Umbilical cord (tissue), 2 donors: ENCODE results near the gene FNTB. TPM values are rescaled to one million over a fixed set of nuclear protein-coding genes. Genes with fewer than 3 reads are reported as not detected.

ENCODE experiments used
- DNase-seq: peaks from one replicate; pipeline ENCODE4 v3.0.0-alpha.2; 2015; ENCODE audit warnings: low spot score
- total RNA-seq: library from RNA; depleted of rRNA; stranded (reverse); fragments of >200 nt; gene quantifications from one replicate; pipeline ENCODE4 v1.2.3, GENCODE V29; 2014; ENCODE audit warnings: low replicate concordance; ENCODE audit not compliant: insufficient read depth

The FNTB gene
- total RNA-seq, result 5.5 TPM

GRCh38 chr14:64986648-64987437, at the start of gene FNTB:
Gene FNTB, plus strand, starts transcription at chr14:64986895. Its CDS starts 59 bp downstream, at chr14:64986954.
- peak; percentile 99 for DNase-seq

GRCh38 chr14:64937171-64937820, 49.4 kb upstream of the FNTB start:
- DNase-seq, result peak; percentile 71

- DNase-seq, result peak; percentile 36
Observed at GRCh38 chr14:64937821-64938193, 48.9 kb upstream of the FNTB start.

- DNase-seq, result no peak
Observed at GRCh38 chr14:64938972-64939816, 47.5 kb upstream of the FNTB start.

GRCh38 chr14:64939817-64940190, 46.9 kb upstream of the FNTB start:
- no peak for DNase-seq

- no peak for DNase-seq
Observed at GRCh38 chr14:64940336-64940910, 46.3 kb upstream of the FNTB start.

GRCh38 chr14:64942531-64943111, 44.1 kb upstream of the FNTB start, which contains the start of gene GPX2:
Gene GPX2, minus strand, starts transcription at chr14:64942745. Its CDS starts 19 bp downstream, at chr14:64942726.
- no peak for DNase-seq

- DNase-seq, result no peak
Observed at GRCh38 chr14:64943556-64943955, 43.1 kb upstream of the FNTB start.

GRCh38 chr14:64944041-64944440, 42.7 kb upstream of the FNTB start:
- DNase-seq, result no peak

GRCh38 chr14:64944861-64945260, 41.8 kb upstream of the FNTB start:
- DNase-seq, result no peak

GRCh38 chr14:64945431-64946178, 41.1 kb upstream of the FNTB start:
- DNase-seq, result no peak

GRCh38 chr14:64946310-64947045, 40.2 kb upstream of the FNTB start:
- no peak for DNase-seq

GRCh38 chr14:64947710-64948611, 38.7 kb upstream of the FNTB start:
- DNase-seq, result no peak

- DNase-seq, result no peak
Observed at GRCh38 chr14:64948612-64949210, 38.0 kb upstream of the FNTB start.

- no peak for DNase-seq
Observed at GRCh38 chr14:64950889-64951288, 35.8 kb upstream of the FNTB start.

GRCh38 chr14:64951291-64951690, 35.4 kb upstream of the FNTB start:
- no peak for DNase-seq

- no peak for DNase-seq
Observed at GRCh38 chr14:64951724-64952123, 35.0 kb upstream of the FNTB start.

- no peak for DNase-seq
Observed at GRCh38 chr14:64952598-64953309, 33.9 kb upstream of the FNTB start.
